ENCODE data around the gene PGC.

PGC gene

GRCh38 chr6:41694815-41695526 lies 52.2 kb downstream of the PGC start:
- no peak overlapping the region for H3K4me3 Mint-ChIP-seq
- peak overlapping the region in 1 of 2 donors; percentile 58 for H3K27ac Mint-ChIP-seq
- no peaks in the 10 kb centered on the region for H3K9me3 Mint-ChIP-seq
- DNase-seq = no peak
- H3K27me3 Mint-ChIP-seq = no peaks in the 10 kb centered on the region
- peaks cover 9% of the 10 kb centered on the region for H3K36me3 Mint-ChIP-seq (ENCODE audit: insufficient read depth)
- no peak for ATAC-seq (replicated peaks)
- peaks cover 17 to 20% of the 10 kb centered on the region in 2 donors for H3K4me1 Mint-ChIP-seq (ENCODE audit: low read depth in 2 of 2)

DNA sequence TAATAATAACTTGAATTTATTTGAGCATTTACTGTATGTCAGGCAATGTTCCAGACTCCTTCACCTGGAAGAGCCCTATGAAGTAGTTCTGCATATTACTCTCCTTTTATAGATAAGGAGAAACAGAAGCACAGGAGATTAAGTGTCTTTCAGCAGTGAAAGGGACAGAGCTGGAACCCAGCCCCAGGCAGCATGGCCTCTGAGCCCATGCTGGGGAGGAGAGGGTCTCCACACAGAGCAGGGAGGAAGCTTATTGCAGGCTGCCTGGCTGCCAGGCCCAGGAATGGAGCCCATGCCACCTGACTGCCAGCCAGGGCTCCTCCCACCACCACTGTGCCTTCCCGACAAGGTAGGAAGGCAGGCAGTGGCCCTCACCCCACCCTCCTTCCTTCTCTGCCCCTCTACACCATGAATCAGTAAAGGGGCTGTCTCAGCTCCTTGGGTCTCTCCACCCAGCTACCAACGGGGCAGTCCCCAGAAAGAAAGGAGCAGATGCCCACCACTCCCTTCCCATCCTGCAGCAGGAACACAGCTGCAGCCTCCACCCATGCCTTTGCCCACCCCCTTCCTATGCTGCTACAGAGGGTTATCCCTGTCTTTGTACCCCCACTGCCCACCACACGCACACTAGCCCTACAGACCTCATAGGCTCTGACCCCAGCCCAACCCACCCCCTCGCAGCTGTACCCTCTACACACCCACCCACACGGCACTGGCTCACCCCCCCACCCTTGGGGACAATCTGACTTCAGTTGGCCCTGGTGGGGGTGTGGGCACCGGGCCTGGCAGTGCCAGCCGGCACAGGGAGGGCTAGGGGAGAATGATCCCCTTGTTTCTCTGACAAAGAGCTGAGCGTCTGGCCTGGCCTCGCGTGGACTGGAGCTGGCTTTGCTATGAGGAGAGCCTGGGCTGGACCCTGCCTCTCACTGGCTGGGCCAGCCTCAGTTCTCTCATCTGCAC lies 53.6 kb downstream of the PGC start:
- Mint-ChIP-seq H3K27ac (no peak overlapping the region), H3K4me1 (ENCODE audit: low read depth in 2 of 2) (peaks cover 10 to 16% of the 10 kb centered on the region in 2 donors), H3K9me3 (no peaks in the 10 kb centered on the region), H3K27me3 (no peaks in the 10 kb centered on the region), H3K36me3 (ENCODE audit: insufficient read depth) (peaks cover 10% of the 10 kb centered on the region), H3K4me3 (no peak overlapping the region)
- ATAC-seq (replicated peaks) (no peak), DNase-seq (no peak)

- H3K27ac Mint-ChIP-seq = no peak overlapping the region
- H3K36me3 Mint-ChIP-seq (ENCODE audit: insufficient read depth) = peaks cover 10% of the 10 kb centered on the region
Observed at GRCh38 chr6:41692730-41693129, 54.5 kb downstream of the PGC start.

GRCh38 chr6:41692080-41692675 lies 55.0 kb downstream of the PGC start:
- ATAC-seq (replicated peaks) (no peak), DNase-seq (no peak)
- Mint-ChIP-seq H3K27me3 (no peaks in the 10 kb centered on the region), H3K36me3 (ENCODE audit: insufficient read depth) (peaks cover 10% of the 10 kb centered on the region), H3K27ac (no peak overlapping the region), H3K4me3 (no peak overlapping the region), H3K9me3 (no peaks in the 10 kb centered on the region), H3K4me1 (ENCODE audit: low read depth in 2 of 2) (peaks cover 7 to 15% of the 10 kb centered on the region in 2 donors)

More at GRCh38 chr6:41692730-41693129, 54.5 kb downstream of the PGC start:
- H3K4me3 Mint-ChIP-seq = no peak overlapping the region
- DNase-seq (no peak), ATAC-seq (replicated peaks) (no peak)
- no peaks in the 10 kb centered on the region for H3K9me3 Mint-ChIP-seq
- no peaks in the 10 kb centered on the region for H3K27me3 Mint-ChIP-seq
- H3K4me1 Mint-ChIP-seq (ENCODE audit: low read depth in 2 of 2) = peaks cover 7 to 14% of the 10 kb centered on the region in 2 donors

- no peak overlapping the region for H3K27ac Mint-ChIP-seq
- no peak overlapping the region for H3K4me3 Mint-ChIP-seq
- DNase-seq (no peak), ATAC-seq (replicated peaks) (no peak)
- H3K4me1 Mint-ChIP-seq (ENCODE audit: low read depth in 2 of 2) = peaks cover 7 to 15% of the 10 kb centered on the region in 2 donors
- H3K36me3 Mint-ChIP-seq (ENCODE audit: insufficient read depth) = peaks cover 12% of the 10 kb centered on the region
- no peaks in the 10 kb centered on the region for H3K27me3 Mint-ChIP-seq
- no peaks in the 10 kb centered on the region for H3K9me3 Mint-ChIP-seq
Observed at GRCh38 chr6:41691426-41692079, 55.6 kb downstream of the PGC start.

GRCh38 chr6:41690541-41691330 lies 56.5 kb downstream of the PGC start:
- no peaks in the 10 kb centered on the region for H3K27me3 Mint-ChIP-seq
- no peak for ATAC-seq (replicated peaks)
- peaks cover 7 to 15% of the 10 kb centered on the region in 2 donors for H3K4me1 Mint-ChIP-seq (ENCODE audit: low read depth in 2 of 2)
- no peaks in the 10 kb centered on the region for H3K9me3 Mint-ChIP-seq
- no peak overlapping the region for H3K4me3 Mint-ChIP-seq
- no peak for DNase-seq
- peaks cover 14% of the 10 kb centered on the region for H3K36me3 Mint-ChIP-seq (ENCODE audit: insufficient read depth)
- peak overlapping the region in 1 of 2 donors; percentile 49 for H3K27ac Mint-ChIP-seq

- Mint-ChIP-seq H3K4me1 (ENCODE audit: low read depth in 2 of 2) (peaks cover 0 to 9% of the 10 kb centered on the region in 2 donors), H3K27ac (peak overlapping the region; percentile 75 to 88), H3K9me3 (no peaks in the 10 kb centered on the region), H3K4me3 (no peak overlapping the region), H3K27me3 (no peaks in the 10 kb centered on the region), H3K36me3 (ENCODE audit: insufficient read depth) (peaks cover 14% of the 10 kb centered on the region)
- DNase-seq = no peak
- no peak for ATAC-seq (replicated peaks)
Observed at GRCh38 chr6:41689171-41690008, 57.8 kb downstream of the PGC start.

- Mint-ChIP-seq H3K27me3 (no peaks in the 10 kb centered on the region), H3K9me3 (no peaks in the 10 kb centered on the region), H3K4me1 (ENCODE audit: low read depth in 2 of 2) (peaks cover 6 to 13% of the 10 kb centered on the region in 2 donors), H3K4me3 (no peak overlapping the region), H3K27ac (peak overlapping the region in 1 of 2 donors; percentile 75), H3K36me3 (ENCODE audit: insufficient read depth) (peaks cover 14% of the 10 kb centered on the region)
- no peak for ATAC-seq (replicated peaks)
- DNase-seq = no peak
Observed at GRCh38 chr6:41688256-41688965, 58.8 kb downstream of the PGC start.

GRCh38 chr6:41687501-41688175 lies 59.6 kb downstream of the PGC start:
- H3K27me3 Mint-ChIP-seq = no peaks in the 10 kb centered on the region
- no peak overlapping the region for H3K4me3 Mint-ChIP-seq
- no peak for DNase-seq
- no peak for ATAC-seq (replicated peaks)
- peaks cover 7 to 15% of the 10 kb centered on the region in 2 donors for H3K4me1 Mint-ChIP-seq (ENCODE audit: low read depth in 2 of 2)
- peak overlapping the region in 1 of 2 donors; percentile 75 for H3K27ac Mint-ChIP-seq
- peaks cover 14% of the 10 kb centered on the region for H3K36me3 Mint-ChIP-seq (ENCODE audit: insufficient read depth)
- H3K9me3 Mint-ChIP-seq = no peaks in the 10 kb centered on the region

Measured in effector memory CD8-positive, alpha-beta T cell (primary cell).